Measurements from ENCODE around the gene BRI3BP.
A peak's percentile ranks its signal among the peaks of the same experiment; 100 is the strongest.

BRI3BP gene

DNA sequence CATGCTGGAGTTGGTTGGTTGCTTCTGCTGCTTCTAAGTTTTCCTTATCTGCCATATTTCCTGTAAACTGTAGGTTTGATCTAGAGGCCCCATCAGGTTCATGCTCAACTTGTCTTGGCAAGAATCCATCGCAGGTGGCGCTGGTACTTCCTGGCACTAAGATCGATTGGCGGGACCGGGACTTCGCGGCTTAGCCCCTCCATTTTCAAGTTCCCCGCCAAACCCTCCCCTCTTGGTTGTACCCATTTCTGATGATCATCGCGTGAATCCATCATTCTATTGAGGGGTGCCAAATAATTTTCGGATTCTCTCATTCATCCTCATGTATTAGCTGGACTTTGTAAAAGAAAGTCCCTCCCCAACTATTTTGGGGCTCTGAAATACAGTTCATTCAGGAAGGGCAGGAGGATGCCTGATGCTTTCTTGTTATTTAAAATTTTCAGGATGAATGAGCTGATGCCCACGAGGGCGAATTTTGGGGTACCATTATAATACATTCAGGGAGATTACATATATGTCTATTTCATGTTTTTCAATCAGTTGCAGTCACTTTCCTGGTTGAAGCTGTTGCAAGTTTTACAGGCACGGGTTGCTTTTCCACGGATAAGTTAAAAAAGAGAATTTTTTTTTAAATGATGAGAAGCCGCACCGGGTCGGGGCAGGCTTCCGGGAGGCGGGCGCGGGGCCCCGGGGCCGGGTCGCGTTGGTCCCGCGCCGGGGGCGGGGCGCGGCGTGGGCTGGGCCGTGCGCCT lies 395 bp upstream of the BRI3BP start:
- Histone ChIP-seq H2AFZ (ENCODE audit: low read depth, low read length) (peak overlapping the region; percentile 90), H3K4me1 (ENCODE audit: insufficient read depth, low read length) (peaks cover 16% of the 10 kb centered on the region), H3K4me3 (ENCODE audit: low read length) (peak overlapping the region; percentile 74)

GRCh38 chr12:124994437-124994975 lies 1.1 kb downstream of the BRI3BP start:
- Histone ChIP-seq H3K4me3 (ENCODE audit: low read length) (peak overlapping the region; percentile 74), H2AFZ (ENCODE audit: low read depth, low read length) (peak overlapping the region; percentile 76), H3K9me3 (ENCODE audit: low read length) (no peaks in the 10 kb centered on the region), H3K27me3 (ENCODE audit: insufficient read depth, low read length) (no peaks in the 10 kb centered on the region), H3K4me1 (ENCODE audit: insufficient read depth, low read length) (peaks cover 12% of the 10 kb centered on the region), H3K36me3 (ENCODE audit: insufficient read depth, low read length) (no peaks in the 10 kb centered on the region)

More for the DNA sequence above, 395 bp upstream of the BRI3BP start:
- H3K9me3 ChIP-seq (ENCODE audit: low read length): no peaks in the 10 kb centered on the region
- no peaks in the 10 kb centered on the region for H3K36me3 ChIP-seq (ENCODE audit: insufficient read depth, low read length)
- H3K27me3 ChIP-seq (ENCODE audit: insufficient read depth, low read length): no peaks in the 10 kb centered on the region

- no peaks in the 10 kb centered on the region for H3K36me3 ChIP-seq (ENCODE audit: insufficient read depth, low read length)
- H3K4me1 ChIP-seq (ENCODE audit: insufficient read depth, low read length): peaks cover 12% of the 10 kb centered on the region
- no peaks in the 10 kb centered on the region for H3K27me3 ChIP-seq (ENCODE audit: insufficient read depth, low read length)
- peak overlapping the region; percentile 74 for H3K4me3 ChIP-seq (ENCODE audit: low read length)
- no peaks in the 10 kb centered on the region for H3K9me3 ChIP-seq (ENCODE audit: low read length)
- no peak overlapping the region for H2AFZ ChIP-seq (ENCODE audit: low read depth, low read length)
Observed at GRCh38 chr12:124995200-124995961, 1.9 kb downstream of the BRI3BP start.

GRCh38 chr12:124998705-124999104 lies 5.3 kb downstream of the BRI3BP start:
- Histone ChIP-seq H3K9me3 (ENCODE audit: low read length) (no peaks in the 10 kb centered on the region), H3K4me1 (ENCODE audit: insufficient read depth, low read length) (peaks cover 12% of the 10 kb centered on the region), H3K4me3 (ENCODE audit: low read length) (no peak overlapping the region), H3K36me3 (ENCODE audit: insufficient read depth, low read length) (no peaks in the 10 kb centered on the region), H2AFZ (ENCODE audit: low read depth, low read length) (no peak overlapping the region), H3K27me3 (ENCODE audit: insufficient read depth, low read length) (no peaks in the 10 kb centered on the region)

- Histone ChIP-seq H2AFZ (ENCODE audit: low read depth, low read length) (no peak overlapping the region), H3K36me3 (ENCODE audit: insufficient read depth, low read length) (no peaks in the 10 kb centered on the region), H3K4me3 (ENCODE audit: low read length) (no peak overlapping the region)
Observed at GRCh38 chr12:125001636-125002035, 8.2 kb downstream of the BRI3BP start.

GRCh38 chr12:125003021-125003420 lies 9.6 kb downstream of the BRI3BP start:
- no peak overlapping the region for H3K4me3 ChIP-seq (ENCODE audit: low read length)
- no peaks in the 10 kb centered on the region for H3K27me3 ChIP-seq (ENCODE audit: insufficient read depth, low read length)
- H3K36me3 ChIP-seq (ENCODE audit: insufficient read depth, low read length): no peaks in the 10 kb centered on the region
- no peak overlapping the region for H2AFZ ChIP-seq (ENCODE audit: low read depth, low read length)
- no peaks in the 10 kb centered on the region for H3K4me1 ChIP-seq (ENCODE audit: insufficient read depth, low read length)
- peaks cover 4% of the 10 kb centered on the region for H3K9me3 ChIP-seq (ENCODE audit: low read length)

More at GRCh38 chr12:125001636-125002035, 8.2 kb downstream of the BRI3BP start:
- no peaks in the 10 kb centered on the region for H3K4me1 ChIP-seq (ENCODE audit: insufficient read depth, low read length)
- H3K27me3 ChIP-seq (ENCODE audit: insufficient read depth, low read length): no peaks in the 10 kb centered on the region
- no peaks in the 10 kb centered on the region for H3K9me3 ChIP-seq (ENCODE audit: low read length)

DNA sequence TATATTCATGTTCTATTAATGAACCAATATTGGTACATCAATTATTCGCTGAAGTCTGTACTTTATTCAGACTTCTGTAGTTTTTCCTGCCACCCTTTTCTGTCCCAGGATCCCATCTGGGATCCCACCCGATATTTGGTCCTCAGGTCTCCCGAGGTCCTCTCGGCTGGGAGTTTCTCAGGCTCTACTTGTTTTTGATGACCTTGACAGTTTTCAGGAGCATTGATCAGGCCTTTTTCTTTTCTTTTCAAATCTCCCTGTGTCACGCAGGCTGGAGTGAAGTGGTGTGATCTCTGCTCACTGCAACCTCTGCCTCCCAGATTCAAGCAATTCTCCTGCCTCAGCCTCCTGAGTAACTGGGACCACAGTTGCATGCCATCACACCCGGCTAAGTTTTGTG lies 11.2 kb downstream of the BRI3BP start:
- Histone ChIP-seq H3K27me3 (ENCODE audit: insufficient read depth, low read length) (no peaks in the 10 kb centered on the region), H3K4me3 (ENCODE audit: low read length) (no peak overlapping the region), H2AFZ (ENCODE audit: low read depth, low read length) (no peak overlapping the region), H3K4me1 (ENCODE audit: insufficient read depth, low read length) (no peaks in the 10 kb centered on the region), H3K36me3 (ENCODE audit: insufficient read depth, low read length) (no peaks in the 10 kb centered on the region), H3K9me3 (ENCODE audit: low read length) (peaks cover 5% of the 10 kb centered on the region)

GRCh38 chr12:125005652-125006051 lies 12.2 kb downstream of the BRI3BP start:
- H2AFZ ChIP-seq (ENCODE audit: low read depth, low read length): no peak overlapping the region
- H3K4me1 ChIP-seq (ENCODE audit: insufficient read depth, low read length): no peaks in the 10 kb centered on the region
- peaks cover 5% of the 10 kb centered on the region for H3K9me3 ChIP-seq (ENCODE audit: low read length)
- H3K4me3 ChIP-seq (ENCODE audit: low read length): no peak overlapping the region
- H3K36me3 ChIP-seq (ENCODE audit: insufficient read depth, low read length): no peaks in the 10 kb centered on the region
- no peaks in the 10 kb centered on the region for H3K27me3 ChIP-seq (ENCODE audit: insufficient read depth, low read length)

DNA sequence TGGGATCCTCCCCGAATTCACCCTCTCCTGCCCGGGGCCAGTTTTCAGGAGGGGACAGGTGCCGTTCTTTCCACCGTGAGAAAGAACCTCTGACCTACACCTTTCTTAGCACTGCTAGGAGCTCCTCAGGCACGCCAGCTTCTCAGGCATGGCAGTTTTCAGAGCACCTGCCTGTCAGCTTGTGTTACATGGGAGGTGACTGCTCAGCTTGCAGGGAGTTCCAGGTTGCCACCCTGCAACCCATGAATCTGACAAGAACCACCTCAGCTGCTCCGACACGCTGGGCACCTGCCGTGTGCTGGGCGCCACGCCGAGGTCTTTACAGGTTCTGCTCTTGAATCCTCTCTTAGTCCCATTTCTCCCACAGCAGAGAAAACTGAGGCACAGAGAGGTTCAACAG lies 12.9 kb downstream of the BRI3BP start:
- no peaks in the 10 kb centered on the region for H3K27me3 ChIP-seq (ENCODE audit: insufficient read depth, low read length)

DNA sequence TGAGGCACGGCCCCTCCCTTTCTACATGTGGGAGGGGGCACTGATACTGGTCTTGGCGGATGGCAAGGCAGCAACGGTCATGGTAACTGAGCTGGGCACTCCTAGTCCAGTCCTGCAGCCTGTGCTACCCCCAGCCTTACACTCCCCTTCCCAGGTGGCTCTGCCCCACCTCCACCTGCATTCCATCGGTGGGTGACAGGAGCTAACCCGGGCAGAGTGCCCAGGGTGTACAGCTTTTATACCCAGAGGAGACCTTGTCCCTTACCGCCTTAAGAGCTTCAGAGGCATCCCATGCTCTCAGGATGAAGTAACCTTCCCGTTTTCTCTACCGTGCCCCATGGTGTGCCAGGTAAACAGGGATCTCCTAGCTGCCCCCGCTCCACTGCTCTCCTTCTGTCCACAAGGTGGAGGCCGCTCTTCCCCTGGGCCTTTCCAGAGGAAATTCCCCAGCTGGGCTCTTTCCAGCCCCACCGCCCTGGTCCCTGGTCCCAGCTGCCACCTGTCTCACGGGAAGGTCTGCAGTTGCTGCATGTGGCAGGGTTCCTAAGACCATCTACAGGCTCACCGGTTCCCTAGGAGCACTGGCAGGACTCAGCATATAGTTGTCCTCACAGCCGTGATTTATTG lies 20.5 kb downstream of the BRI3BP start:
- no peaks in the 10 kb centered on the region for H3K9me3 ChIP-seq (ENCODE audit: low read length)
- no peak overlapping the region for H3K4me3 ChIP-seq (ENCODE audit: low read length)
- H2AFZ ChIP-seq (ENCODE audit: low read depth, low read length): no peak overlapping the region
- no peaks in the 10 kb centered on the region for H3K4me1 ChIP-seq (ENCODE audit: insufficient read depth, low read length)
- H3K27me3 ChIP-seq (ENCODE audit: insufficient read depth, low read length): no peaks in the 10 kb centered on the region
- H3K36me3 ChIP-seq (ENCODE audit: insufficient read depth, low read length): peaks cover 34% of the 10 kb centered on the region

More for the DNA sequence above, 12.9 kb downstream of the BRI3BP start:
- Histone ChIP-seq H3K4me1 (ENCODE audit: insufficient read depth, low read length) (no peaks in the 10 kb centered on the region), H3K9me3 (ENCODE audit: low read length) (peaks cover 5% of the 10 kb centered on the region), H3K36me3 (ENCODE audit: insufficient read depth, low read length) (no peaks in the 10 kb centered on the region), H2AFZ (ENCODE audit: low read depth, low read length) (no peak overlapping the region), H3K4me3 (ENCODE audit: low read length) (no peak overlapping the region)

DNA sequence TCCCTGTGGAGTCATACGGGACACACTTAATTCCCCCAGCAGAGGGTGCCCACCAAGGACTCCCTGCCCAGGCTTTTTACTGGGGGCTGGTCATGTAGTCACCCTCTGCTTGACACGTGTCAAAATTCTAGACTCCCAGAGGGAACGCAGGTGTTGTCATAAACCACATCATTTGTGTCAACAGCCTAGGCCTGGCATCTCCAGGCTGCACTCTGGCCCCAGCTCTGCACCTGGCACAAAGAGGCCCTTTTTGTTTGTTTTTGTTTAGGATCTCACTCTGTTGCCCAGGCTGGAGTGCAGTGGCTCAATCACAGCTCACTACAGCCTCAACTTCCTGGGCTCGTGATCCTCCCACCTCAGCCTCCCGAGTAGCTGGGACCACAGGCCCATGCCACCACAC lies 21.1 kb downstream of the BRI3BP start:
- Histone ChIP-seq H3K4me1 (ENCODE audit: insufficient read depth, low read length) (no peaks in the 10 kb centered on the region), H2AFZ (ENCODE audit: low read depth, low read length) (no peak overlapping the region), H3K9me3 (ENCODE audit: low read length) (no peaks in the 10 kb centered on the region), H3K36me3 (ENCODE audit: insufficient read depth, low read length) (peaks cover 34% of the 10 kb centered on the region), H3K4me3 (ENCODE audit: low read length) (no peak overlapping the region), H3K27me3 (ENCODE audit: insufficient read depth, low read length) (no peaks in the 10 kb centered on the region)

DNA sequence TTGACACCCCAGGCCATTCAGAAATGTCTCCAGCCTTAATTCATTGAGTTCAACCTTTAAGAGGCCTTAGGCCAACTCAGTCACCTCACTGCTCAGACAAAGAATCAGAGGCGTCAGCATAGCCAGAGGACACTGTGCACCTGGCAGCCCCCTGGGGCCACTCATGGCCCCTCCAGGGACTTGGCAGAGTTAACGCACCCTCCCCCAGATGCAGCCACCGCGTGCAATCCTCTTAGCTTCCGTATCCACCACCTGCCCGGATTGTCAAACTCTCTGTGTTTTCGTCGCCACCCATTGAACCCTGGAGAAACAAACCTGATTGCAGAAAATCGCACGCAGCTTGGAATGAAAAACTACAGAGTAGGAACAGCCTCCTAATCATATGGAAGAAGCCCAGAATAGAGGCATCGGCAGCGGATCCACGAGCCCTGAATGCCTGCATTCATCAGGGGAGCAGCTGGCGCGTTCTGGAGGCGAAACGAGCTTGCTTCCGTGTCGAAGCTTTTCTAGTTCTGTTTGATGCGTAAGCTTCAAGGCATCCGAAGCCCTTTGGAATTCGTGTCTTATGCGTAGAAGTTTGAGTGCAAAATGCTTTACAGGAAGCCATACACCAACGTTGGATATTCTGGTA lies 22.4 kb downstream of the BRI3BP start:
- Histone ChIP-seq H2AFZ (ENCODE audit: low read depth, low read length) (no peak overlapping the region), H3K9me3 (ENCODE audit: low read length) (no peaks in the 10 kb centered on the region), H3K4me1 (ENCODE audit: insufficient read depth, low read length) (no peaks in the 10 kb centered on the region), H3K36me3 (ENCODE audit: insufficient read depth, low read length) (peaks cover 34% of the 10 kb centered on the region), H3K4me3 (ENCODE audit: low read length) (no peak overlapping the region), H3K27me3 (ENCODE audit: insufficient read depth, low read length) (no peaks in the 10 kb centered on the region)

All from neuron (in vitro differentiated cells).